Measurements from ENCODE around the gene ASB2.

Gene ASB2

DNA sequence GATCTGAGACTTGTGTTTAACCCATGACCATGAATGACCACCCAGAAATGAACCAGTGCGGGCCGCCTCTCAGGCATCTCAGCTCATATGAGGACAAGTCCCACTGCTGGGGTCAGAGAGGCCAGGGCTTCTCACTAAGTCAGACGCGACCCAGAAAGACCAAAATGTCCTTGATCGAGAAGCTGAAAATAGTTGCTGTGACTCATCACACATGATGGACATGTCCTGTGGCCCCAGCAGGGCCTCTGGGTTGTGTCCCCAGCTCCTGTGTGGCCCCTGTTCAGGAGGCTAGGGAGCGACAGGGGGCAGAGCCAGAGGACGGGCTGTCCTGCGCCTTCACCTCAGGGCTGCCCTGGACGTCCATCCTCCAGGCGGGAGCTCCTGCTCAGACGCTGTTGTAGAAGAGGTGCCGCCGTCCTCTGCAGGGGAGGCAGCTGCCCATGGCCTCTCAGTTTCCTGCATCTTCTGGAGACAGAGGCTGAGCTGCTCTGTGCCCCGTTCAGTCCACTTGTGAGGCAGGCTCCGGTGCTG lies 78.2 kb downstream of the ASB2 start:
- no peak for DNase-seq

DNA sequence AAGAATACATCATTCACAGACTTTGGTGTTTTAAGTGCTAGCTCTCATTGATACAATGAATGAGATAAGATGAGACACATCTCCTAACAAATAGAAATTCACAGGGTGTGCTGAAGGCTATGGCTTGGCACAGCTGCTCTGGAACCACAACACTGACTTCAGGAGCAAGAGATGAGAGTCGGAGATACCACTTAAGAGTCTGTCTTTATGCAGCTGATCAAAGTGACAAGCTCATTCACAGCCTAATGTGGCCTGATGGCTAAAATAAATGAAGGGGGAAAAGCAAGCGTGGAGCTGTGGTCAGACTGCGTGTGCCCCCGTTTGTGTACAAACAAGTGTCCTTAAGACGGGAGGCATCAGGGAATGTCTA lies 78.9 kb downstream of the ASB2 start:
- DNase-seq: no peak

DNA sequence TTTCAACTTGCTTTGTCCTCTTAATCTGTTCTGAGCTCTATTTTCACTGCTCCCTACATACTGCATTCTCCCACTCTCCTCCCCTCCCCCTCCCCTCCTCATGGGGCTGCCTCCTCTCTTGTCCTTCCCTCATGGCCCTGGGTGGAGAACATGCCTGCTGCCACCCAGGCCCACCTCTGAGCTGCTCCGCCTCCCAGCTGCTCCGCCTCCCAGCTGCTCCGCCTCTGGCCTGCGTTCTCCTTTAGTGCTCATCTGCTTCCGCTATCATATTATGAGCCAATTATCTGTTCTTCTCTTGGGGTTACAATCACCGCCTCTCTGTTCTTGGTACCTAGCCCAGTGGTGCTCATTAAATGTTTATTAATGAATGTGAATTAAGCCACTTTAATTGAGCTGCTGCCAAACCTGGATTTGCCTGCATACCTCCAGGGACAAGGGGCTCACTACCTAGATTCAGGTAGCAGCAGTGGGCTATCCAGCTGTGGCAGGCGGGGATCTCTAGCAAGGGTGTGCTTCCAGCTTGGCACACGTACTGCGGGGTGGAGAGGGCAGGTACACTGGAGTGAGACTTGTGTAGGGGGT lies 81.3 kb downstream of the ASB2 start:
- DNase-seq: no peak

DNA sequence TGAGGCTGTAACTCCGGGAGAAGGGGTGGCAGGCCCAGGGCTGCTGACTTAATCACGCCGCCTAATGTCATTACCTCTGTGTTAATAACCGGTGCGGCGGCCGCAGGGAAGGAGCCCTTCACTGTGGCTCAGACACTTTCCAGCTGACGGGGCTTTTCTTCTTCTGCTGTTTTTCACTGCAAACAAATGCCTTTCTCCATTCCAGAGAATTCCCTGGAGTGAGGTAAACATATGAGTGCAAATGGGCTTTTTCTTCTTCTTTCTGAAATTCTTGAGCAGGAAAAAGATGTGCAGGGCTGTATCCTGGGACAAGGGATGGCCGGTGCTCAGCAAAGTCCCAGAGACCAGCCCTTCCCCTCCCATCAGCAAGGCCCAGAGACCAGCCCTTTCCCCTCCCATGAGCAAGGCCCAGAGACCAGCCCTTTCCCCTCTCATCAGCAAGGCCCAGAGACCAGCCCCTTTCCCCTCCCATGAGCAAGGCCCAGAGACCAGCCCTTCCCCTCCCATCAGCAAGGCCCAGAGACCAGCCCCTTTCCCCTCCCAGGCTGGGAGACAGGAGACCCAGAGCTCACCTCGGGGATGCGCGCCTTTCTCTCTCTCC lies 82.6 kb downstream of the ASB2 start:
- DNase-seq: no peak

DNA sequence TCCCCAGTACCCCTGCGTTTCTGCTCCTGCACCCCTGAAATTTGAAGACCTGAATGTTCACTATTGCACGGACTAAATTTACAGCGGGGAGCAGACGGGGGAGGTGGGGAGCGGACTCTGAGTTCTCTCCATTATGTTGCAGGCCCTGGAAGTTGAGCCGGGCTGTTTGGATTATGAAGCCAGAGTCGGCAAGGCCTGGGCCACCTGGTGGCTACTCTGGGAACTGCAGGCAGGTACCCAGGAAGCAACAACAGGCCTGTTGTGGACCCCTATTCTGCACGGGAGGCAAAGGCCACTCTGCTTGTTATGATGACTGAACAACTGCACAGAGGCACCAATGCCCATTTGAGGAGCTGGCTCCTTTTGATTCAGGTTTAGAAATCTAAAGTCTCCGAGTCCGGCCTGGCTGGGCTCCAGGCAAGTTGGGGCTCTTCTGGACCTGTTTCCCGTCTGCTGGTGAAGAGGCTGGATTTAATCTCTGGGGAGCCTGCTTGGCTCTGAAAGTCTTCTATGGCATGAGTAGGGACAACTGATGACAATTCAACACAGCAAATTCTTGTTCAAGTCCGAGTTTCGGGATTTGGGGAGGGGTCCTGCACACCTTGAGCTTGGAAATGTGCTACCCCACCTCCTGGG lies 83.3 kb downstream of the ASB2 start:
- DNase-seq: peak; percentile 70

DNA sequence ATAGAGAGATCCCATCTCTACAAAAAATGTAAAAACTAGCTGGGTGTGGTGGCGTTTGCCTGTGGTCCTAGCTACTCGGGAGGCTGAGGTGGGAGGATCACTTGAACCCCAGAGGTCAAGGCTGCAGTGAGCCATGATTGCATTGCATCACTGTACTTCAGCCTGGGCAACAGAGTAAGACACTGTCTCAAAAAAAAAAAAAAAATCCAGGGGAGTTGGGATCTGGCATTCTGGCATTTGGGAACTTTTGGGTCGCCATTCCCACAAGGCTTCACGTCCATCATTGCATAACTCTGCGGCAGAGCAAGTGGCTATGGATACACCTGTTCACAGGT lies 83.9 kb downstream of the ASB2 start:
- DNase-seq: no peak

DNA sequence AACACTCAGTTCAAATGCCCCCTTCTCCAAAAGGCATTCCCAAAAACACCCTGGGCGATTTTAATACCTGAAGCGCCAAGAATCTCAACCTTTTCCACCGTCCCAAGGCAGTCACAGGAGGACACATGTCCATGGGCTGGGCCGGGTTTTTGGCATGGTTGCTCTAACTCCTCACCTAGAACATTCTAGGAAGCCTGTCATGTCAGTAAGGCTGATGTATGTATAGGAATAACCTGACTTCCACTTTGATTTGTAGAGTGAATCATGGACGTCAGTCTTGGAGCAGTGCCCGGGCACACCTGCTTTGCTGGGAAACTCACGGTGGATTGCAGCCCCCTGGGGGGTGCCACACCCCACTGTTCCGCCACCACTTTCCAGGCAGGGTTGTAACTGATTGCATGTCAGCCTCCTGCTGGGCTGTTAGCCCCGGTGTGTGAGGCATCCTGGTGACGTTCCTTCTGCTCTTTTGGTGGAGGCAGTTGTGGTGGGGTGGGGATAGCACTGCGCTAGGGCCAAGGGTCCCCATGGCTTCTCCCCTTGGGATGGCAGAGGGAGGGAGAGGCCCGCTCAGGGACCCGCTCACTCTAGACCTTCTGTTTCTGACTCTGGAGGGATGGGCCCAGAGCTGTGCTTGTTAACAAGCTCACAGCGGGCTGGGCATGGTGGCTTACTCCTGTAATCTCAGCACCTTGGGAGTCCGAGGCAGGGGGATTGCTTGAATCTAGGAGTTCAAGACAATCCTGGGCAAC lies 84.4 kb downstream of the ASB2 start:
- DNase-seq: no peak

DNA sequence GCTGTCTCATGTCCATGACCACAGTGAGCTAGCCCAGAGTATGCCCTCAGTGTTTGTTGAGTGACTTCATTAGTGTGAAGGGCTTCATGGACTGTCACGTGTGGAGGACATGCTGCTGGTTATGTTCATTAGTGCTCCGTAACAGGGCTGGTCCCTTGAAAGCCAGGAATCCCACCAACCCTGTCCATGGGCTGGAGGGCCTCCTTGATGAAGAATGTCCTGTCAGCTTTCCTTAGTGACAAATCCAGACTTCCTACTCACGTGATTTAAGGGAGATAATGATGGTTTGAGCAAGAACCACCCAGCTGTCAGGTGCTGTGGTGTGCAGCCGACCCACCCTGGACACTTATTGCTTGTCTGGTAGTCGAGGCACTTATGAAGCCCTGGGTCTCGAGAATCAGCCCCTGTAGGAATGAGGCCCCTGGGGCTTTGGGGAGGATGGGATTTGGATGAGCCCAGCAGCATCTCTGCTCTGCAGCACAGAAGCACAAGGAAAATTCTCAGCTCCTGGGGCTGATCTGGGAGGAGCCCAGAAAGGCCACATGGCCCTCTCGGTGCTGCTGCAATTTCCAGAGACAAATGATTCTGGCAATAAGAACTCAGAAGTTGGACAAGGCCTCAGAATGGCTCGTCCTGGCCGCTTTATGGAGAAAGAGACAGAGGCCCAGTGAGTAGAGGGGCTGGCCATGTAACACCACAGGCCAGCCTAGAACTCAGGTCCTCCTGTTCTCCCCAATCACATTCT lies 86.5 kb downstream of the ASB2 start:
- no peak for DNase-seq

DNA sequence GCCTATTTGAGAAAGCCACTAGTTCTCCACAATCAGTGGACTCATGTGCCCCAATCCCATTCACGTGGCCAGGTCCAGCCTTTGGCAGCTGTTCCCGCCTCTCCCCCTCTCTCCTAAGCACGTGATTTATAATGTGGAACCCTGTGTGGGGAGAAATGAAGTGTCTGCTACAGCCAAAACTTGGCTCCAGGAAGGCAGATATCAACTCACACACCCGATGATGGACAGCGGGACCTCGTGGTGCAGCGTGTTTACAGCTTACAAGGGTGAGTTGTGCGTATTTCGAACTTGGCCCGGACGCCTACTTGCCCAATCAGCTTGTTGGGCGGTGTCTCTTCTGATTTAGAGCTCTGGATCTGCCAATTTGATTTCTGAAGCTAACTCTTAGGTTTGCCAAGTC lies 87.4 kb downstream of the ASB2 start:
- no peak for DNase-seq

DNA sequence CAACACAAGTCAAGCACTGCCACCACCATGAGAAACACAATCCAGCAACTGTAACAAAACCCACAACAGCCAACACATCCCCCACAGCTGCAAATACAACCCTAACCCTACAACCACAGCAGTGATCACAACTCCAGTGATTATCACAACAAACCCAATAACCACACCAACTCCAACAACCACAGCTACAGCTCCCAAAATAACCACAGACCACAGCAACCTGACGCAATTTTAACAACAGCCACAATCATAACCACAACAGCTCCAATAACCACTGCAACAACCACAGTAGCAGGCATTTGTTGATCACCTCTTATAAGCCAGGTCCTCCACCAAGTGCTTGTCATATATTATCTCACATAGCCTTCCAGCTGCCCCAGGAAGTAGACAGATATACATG lies 91.4 kb downstream of the ASB2 start:
- peak; percentile 22 for DNase-seq

Data from activated CD4-positive, alpha-beta T cell treated with anti-CD3 and anti-CD28 coated beads, Interleukin-10, Interleukin-2, amounts not matched to agents 100 ng/mL and 50 ng/mL, durations not matched to agents 16 hours and 8 hours (primary cell).